ENCODE data around the gene SMG5. TPM values are rescaled to one million over a fixed set of nuclear protein-coding genes. Genes with fewer than 3 reads are reported as not detected.

The SMG5 gene
- total and polyA plus RNA-seq, 9 donors, result 30.1 to 54.6 (median 38.3) TPM

- TF ChIP-seq CTCF (IDR thresholded peaks at IDR 0.05) (no peak), POLR2A (IDR thresholded peaks at IDR 0.05) (no peak), EP300 (IDR thresholded peaks at IDR 0.05) (no peak)
- 88 to 90% (median 90%) methylated on average over 3 of the region's 3 CpGs for WGBS, 3 donors
- intact Hi-C loops (cut with DNase I), result no loop called here
- H3K4me1 ChIP-seq (ENCODE audit: insufficient read depth), result no peaks in the 10 kb centered on the region
- no peak for DNase-seq
- no peaks in the 10 kb centered on the region for H3K36me3 ChIP-seq
- no peak overlapping the region for H3K27ac ChIP-seq
- no peaks in the 10 kb centered on the region for H3K9me3 ChIP-seq
- no peak overlapping the region for H3K4me3 ChIP-seq
- H3K27me3 ChIP-seq, result no peaks in the 10 kb centered on the region
Observed at GRCh38 chr1:156253634-156254033, 29.0 kb downstream of the SMG5 start.

- WGBS, 3 donors, result 38 to 46% (median 39%) methylated on average over 3 of the region's 3 CpGs
- intact Hi-C loops (cut with DNase I), result no loop called here
- DNase-seq, result no peak
- no peak overlapping the region for H3K4me3 ChIP-seq
- no peaks in the 10 kb centered on the region for H3K9me3 ChIP-seq
- H3K27me3 ChIP-seq, result no peaks in the 10 kb centered on the region
- no peaks in the 10 kb centered on the region for H3K36me3 ChIP-seq
- no peaks in the 10 kb centered on the region for H3K4me1 ChIP-seq (ENCODE audit: insufficient read depth)
- TF ChIP-seq POLR2A (IDR thresholded peaks at IDR 0.05) (no peak), EP300 (IDR thresholded peaks at IDR 0.05) (no peak), CTCF (IDR thresholded peaks at IDR 0.05) (no peak)
- no peak overlapping the region for H3K27ac ChIP-seq
Observed at GRCh38 chr1:156251527-156251926, 31.1 kb downstream of the SMG5 start.

- Histone ChIP-seq H3K4me3 (no peak overlapping the region), H3K36me3 (no peaks in the 10 kb centered on the region), H3K27me3 (no peaks in the 10 kb centered on the region), H3K9me3 (no peaks in the 10 kb centered on the region), H3K4me1 (ENCODE audit: insufficient read depth) (peaks cover 4% of the 10 kb centered on the region), H3K27ac (no peak overlapping the region)
- DNase-seq, result no peak
- WGBS, 3 donors, result 52 to 68% (median 58%) methylated on average over 5 of the region's 5 CpGs
- TF ChIP-seq POLR2A (IDR thresholded peaks at IDR 0.05) (no peak), EP300 (IDR thresholded peaks at IDR 0.05) (no peak), CTCF (IDR thresholded peaks at IDR 0.05) (no peak)
- intact Hi-C loops (cut with DNase I), result loop anchor here in 1 of 4 donors (5.0 kb wide), 1 partner anchor 283 kb away; no protein-coding TSS in a partner anchor
Observed at GRCh38 chr1:156249593-156249992, 33.0 kb downstream of the SMG5 start.

- no peaks in the 10 kb centered on the region for H3K36me3 ChIP-seq
- WGBS, 3 donors, result 70 to 76% (median 72%) methylated on average over 4 of the region's 4 CpGs
- no peak for DNase-seq
- peaks cover 4% of the 10 kb centered on the region for H3K4me1 ChIP-seq (ENCODE audit: insufficient read depth)
- H3K27me3 ChIP-seq, result no peaks in the 10 kb centered on the region
- intact Hi-C loops (cut with DNase I), result loop anchor here in 1 of 4 donors (5.0 kb wide), 1 partner anchor 284 kb away; no protein-coding TSS in a partner anchor
- H3K27ac ChIP-seq, result no peak overlapping the region
- no peak overlapping the region for H3K4me3 ChIP-seq
- TF ChIP-seq EP300 (IDR thresholded peaks at IDR 0.05), result no peak
- no peak for TF ChIP-seq POLR2A (IDR thresholded peaks at IDR 0.05)
- no peaks in the 10 kb centered on the region for H3K9me3 ChIP-seq
Observed at GRCh38 chr1:156248323-156248683, 34.3 kb downstream of the SMG5 start.

- intact Hi-C loops (cut with DNase I), result loop anchor here in 1 of 4 donors (5.0 kb wide), 1 partner anchor 285 kb away; no protein-coding TSS in a partner anchor
- TF ChIP-seq POLR2A (IDR thresholded peaks at IDR 0.05), result no peak
- TF ChIP-seq CTCF (IDR thresholded peaks at IDR 0.05), result no peak
- TF ChIP-seq EP300 (IDR thresholded peaks at IDR 0.05), result no peak
- 36 to 48% (median 39%) methylated on average over 15 to 16 of the region's 16 CpGs for WGBS, 3 donors
- Histone ChIP-seq H3K4me1 (ENCODE audit: insufficient read depth) (peaks cover 4% of the 10 kb centered on the region), H3K27ac (no peak within 1 kb of the TSS), H3K36me3 (no peaks in the 10 kb centered on the region), H3K9me3 (no peaks in the 10 kb centered on the region), H3K27me3 (no peaks in the 10 kb centered on the region), H3K4me3 (no peak within 1 kb of the TSS)
- DNase-seq, result peak in 1 of 5 donors; percentile 40
Observed at GRCh38 chr1:156247460-156248322, 34.9 kb downstream of the SMG5 start, which contains the start of gene PAQR6. PAQR6 (minus strand) TSS chr1:156248056; CDS start chr1:156246731, 1,325 bp downstream.

All from ovary (tissue), 9 donors.